Fibroblast of mammary gland (primary cell): Measurements from ENCODE around the gene KASH5.

Source experiments
- DNase-seq: peaks from one replicate; pipeline ENCODE4 v3.0.0-alpha.2; 2010; ENCODE audit warnings: low read depth
- H3K4me3 ChIP-seq: 2 replicates; pipeline ENCODE4 v1.5.1; 2011; ENCODE audit warnings: low read depth, mild to moderate bottlenecking, low read length, moderate library complexity; ENCODE audit not compliant: control insufficient read depth
- CTCF ChIP-seq: conservative IDR thresholded peaks from 2 replicates; pipeline ENCODE4 v1.5.1; 2011; ENCODE audit warnings: low read depth, low read length, inconsistent platforms; ENCODE audit not compliant: control insufficient read depth, insufficient read depth

KASH5 gene

GRCh38 chr19:49415102-49415809 lies 27.2 kb downstream of the KASH5 start:
- no peak overlapping the region for H3K4me3 ChIP-seq
- TF ChIP-seq CTCF = no peak
- DNase-seq = peak; percentile 83

GRCh38 chr19:49415810-49416200 lies 27.8 kb downstream of the KASH5 start:
- H3K4me3 ChIP-seq = no peak overlapping the region
- TF ChIP-seq CTCF = no peak
- no peak for DNase-seq

GRCh38 chr19:49417088-49417487 lies 29.0 kb downstream of the KASH5 start:
- no peak for DNase-seq
- no peak overlapping the region for H3K4me3 ChIP-seq
- no peak for TF ChIP-seq CTCF

GRCh38 chr19:49418511-49418910 lies 30.5 kb downstream of the KASH5 start:
- TF ChIP-seq CTCF = no peak
- H3K4me3 ChIP-seq = no peak overlapping the region
- DNase-seq = no peak

- no peak for TF ChIP-seq CTCF
- no peak for DNase-seq
These were observed 31.1 kb downstream of the KASH5 start for GRCh38 chr19:49419173-49419572.

GRCh38 chr19:49420227-49420626 lies 32.2 kb downstream of the KASH5 start:
- H3K4me3 ChIP-seq = no peak overlapping the region
- no peak for TF ChIP-seq CTCF
- no peak for DNase-seq

More at GRCh38 chr19:49419173-49419572, 31.1 kb downstream of the KASH5 start:
- H3K4me3 ChIP-seq = no peak overlapping the region
